Activated CD8-positive, alpha-beta memory T cell treated with anti-CD3 and anti-CD28 coated beads, Interleukin-2, amount 50 U/mL, for 4 hours (primary cell): ENCODE results near the gene P2RY8.
"Not testable (repeated sequence)": the region's sequence is repeated elsewhere in the genome, so short reads cannot be mapped to it uniquely, and the experiment has no call there.

Experiments
- DNase-seq: peaks from one replicate; pipeline ENCODE4 v3.0.0-alpha.2; 2020

P2RY8 gene

GRCh38 chrX:1484638-1485019 lies 52.4 kb downstream of the P2RY8 start:
- no peak for DNase-seq

- peak; percentile 9 for DNase-seq
Observed at GRCh38 chrX:1483843-1484637, 52.9 kb downstream of the P2RY8 start.

- DNase-seq: not testable (repeated sequence)
Observed at GRCh38 chrX:1482530-1482928, 54.5 kb downstream of the P2RY8 start.

GRCh38 chrX:1481636-1482529 lies 55.1 kb downstream of the P2RY8 start:
- DNase-seq: peak; percentile 69

- peak; percentile 1 for DNase-seq
Observed at GRCh38 chrX:1480082-1480785, 56.8 kb downstream of the P2RY8 start.

- peak; percentile 6 for DNase-seq
Observed at GRCh38 chrX:1477801-1478458, 59.1 kb downstream of the P2RY8 start.

GRCh38 chrX:1477229-1477628 lies 59.8 kb downstream of the P2RY8 start:
- DNase-seq: no peak

- DNase-seq: peak; percentile 1
Observed at GRCh38 chrX:1476682-1477081, 60.3 kb downstream of the P2RY8 start.

GRCh38 chrX:1475881-1476280 lies 61.1 kb downstream of the P2RY8 start:
- peak; percentile 2 for DNase-seq

GRCh38 chrX:1475481-1475880 lies 61.5 kb downstream of the P2RY8 start:
- DNase-seq: no peak

- not testable (repeated sequence) for DNase-seq
Observed at GRCh38 chrX:1474593-1474992, 62.4 kb downstream of the P2RY8 start.

GRCh38 chrX:1472975-1473374 lies 64.0 kb downstream of the P2RY8 start:
- DNase-seq: peak; percentile 4

GRCh38 chrX:1468250-1468772 lies 68.7 kb downstream of the P2RY8 start:
- DNase-seq: peak; percentile 73

- DNase-seq: peak; percentile 25
Observed at GRCh38 chrX:1466971-1467561, 69.9 kb downstream of the P2RY8 start.

GRCh38 chrX:1466232-1466661 lies 70.7 kb downstream of the P2RY8 start:
- no peak for DNase-seq

- peak; percentile 16 for DNase-seq
Observed at GRCh38 chrX:1465286-1466231, 71.4 kb downstream of the P2RY8 start.

- DNase-seq: no peak
Observed at GRCh38 chrX:1464971-1465285, 72.1 kb downstream of the P2RY8 start.

GRCh38 chrX:1464041-1464970 lies 72.7 kb downstream of the P2RY8 start:
- DNase-seq: peak; percentile 19

GRCh38 chrX:1463581-1463980 lies 73.4 kb downstream of the P2RY8 start:
- no peak for DNase-seq
